ENCODE data around the gene TWF1. TPM values are rescaled to one million over a fixed set of nuclear protein-coding genes. Genes with fewer than 3 reads are reported as not detected.
"Not testable (repeated sequence)": the region's sequence is repeated elsewhere in the genome, so short reads cannot be mapped to it uniquely, and the experiment has no call there.

TWF1 gene
- total RNA-seq, 1 donor from 2014 or later: 52.1 TPM

GRCh38 chr12:43758728-43759563 is 47.2 kb downstream of the TWF1 start, which contains the start of the genes IRAK4 and PUS7L:
TSS of gene IRAK4 (plus strand) at chr12:43758951. CDS start at chr12:43768112, 9,161 bp downstream.
TSS of gene PUS7L (minus strand) at chr12:43758790. CDS start at chr12:43755245, 3,545 bp downstream.
- intact Hi-C loops (cut with DNase I): no loop called here
- peak; percentile 53 for TF ChIP-seq CTCF (IDR thresholded peaks at IDR 0.05)
- no peaks in the 10 kb centered on the region for H3K27me3 ChIP-seq
- H3K9me3 ChIP-seq: no peaks in the 10 kb centered on the region
- DNase-seq (peak; percentile 97), ATAC-seq (peak; percentile 99)
- H3K36me3 ChIP-seq: no peaks in the 10 kb centered on the region
- H3K4me3 ChIP-seq: peak within 1 kb of the TSS; percentile 81
- peak within 1 kb of the TSS; percentile 91 for H3K27ac ChIP-seq
- H3K4me1 ChIP-seq: peaks cover 28% of the 10 kb centered on the region

GRCh38 chr12:43758247-43758727 is 47.8 kb downstream of the TWF1 start:
- no peaks in the 10 kb centered on the region for H3K27me3 ChIP-seq
- no peaks in the 10 kb centered on the region for H3K9me3 ChIP-seq
- H3K4me3 ChIP-seq: peak overlapping the region; percentile 81
- intact Hi-C loops (cut with DNase I): no loop called here
- TF ChIP-seq CTCF (IDR thresholded peaks at IDR 0.05): no peak
- peaks cover 28% of the 10 kb centered on the region for H3K4me1 ChIP-seq
- ATAC-seq (peak; percentile 37), DNase-seq (peak; percentile 66)
- H3K36me3 ChIP-seq: no peaks in the 10 kb centered on the region
- H3K27ac ChIP-seq: peak overlapping the region; percentile 91

GRCh38 chr12:43754015-43754414 is 52.1 kb downstream of the TWF1 start:
- no peak for ATAC-seq
- H3K9me3 ChIP-seq: no peaks in the 10 kb centered on the region
- TF ChIP-seq CTCF (IDR thresholded peaks at IDR 0.05): no peak
- peaks cover 10% of the 10 kb centered on the region for H3K4me1 ChIP-seq
- no peak overlapping the region for H3K4me3 ChIP-seq
- no peak overlapping the region for H3K27ac ChIP-seq
- intact Hi-C loops (cut with DNase I): no loop called here
- H3K27me3 ChIP-seq: no peaks in the 10 kb centered on the region
- DNase-seq: no peak
- no peaks in the 10 kb centered on the region for H3K36me3 ChIP-seq

- not testable (repeated sequence) for DNase-seq, H3K27ac ChIP-seq
These were observed 54.8 kb downstream of the TWF1 start for GRCh38 chr12:43751360-43751759.

GRCh38 chr12:43750814-43751213 is 55.3 kb downstream of the TWF1 start:
- intact Hi-C loops (cut with DNase I): no loop called here
- peaks cover 3% of the 10 kb centered on the region for H3K36me3 ChIP-seq
- no peaks in the 10 kb centered on the region for H3K9me3 ChIP-seq
- no peaks in the 10 kb centered on the region for H3K4me1 ChIP-seq
- no peak for ATAC-seq
- no peak for TF ChIP-seq CTCF (IDR thresholded peaks at IDR 0.05)
- DNase-seq: no peak
- no peak overlapping the region for H3K4me3 ChIP-seq
- no peak overlapping the region for H3K27ac ChIP-seq
- H3K27me3 ChIP-seq: no peaks in the 10 kb centered on the region

More at GRCh38 chr12:43751360-43751759, 54.8 kb downstream of the TWF1 start:
- H3K27me3 ChIP-seq; H3K9me3 ChIP-seq; H3K36me3 ChIP-seq; H3K4me1 ChIP-seq; H3K4me3 ChIP-seq; ATAC-seq; intact Hi-C loops (cut with DNase I): not testable (repeated sequence)

- Histone ChIP-seq H3K4me3 (no peak overlapping the region), H3K27ac (no peak overlapping the region), H3K27me3 (no peaks in the 10 kb centered on the region), H3K9me3 (no peaks in the 10 kb centered on the region), H3K36me3 (peaks cover 15% of the 10 kb centered on the region), H3K4me1 (no peaks in the 10 kb centered on the region)
- ATAC-seq: no peak
- no peak for DNase-seq
- intact Hi-C loops (cut with DNase I): no loop called here
- no peak for TF ChIP-seq CTCF (IDR thresholded peaks at IDR 0.05)
These were observed 57.1 kb downstream of the TWF1 start for GRCh38 chr12:43749016-43749415.
